ENCODE measurements around the gene PIGM.

DNA sequence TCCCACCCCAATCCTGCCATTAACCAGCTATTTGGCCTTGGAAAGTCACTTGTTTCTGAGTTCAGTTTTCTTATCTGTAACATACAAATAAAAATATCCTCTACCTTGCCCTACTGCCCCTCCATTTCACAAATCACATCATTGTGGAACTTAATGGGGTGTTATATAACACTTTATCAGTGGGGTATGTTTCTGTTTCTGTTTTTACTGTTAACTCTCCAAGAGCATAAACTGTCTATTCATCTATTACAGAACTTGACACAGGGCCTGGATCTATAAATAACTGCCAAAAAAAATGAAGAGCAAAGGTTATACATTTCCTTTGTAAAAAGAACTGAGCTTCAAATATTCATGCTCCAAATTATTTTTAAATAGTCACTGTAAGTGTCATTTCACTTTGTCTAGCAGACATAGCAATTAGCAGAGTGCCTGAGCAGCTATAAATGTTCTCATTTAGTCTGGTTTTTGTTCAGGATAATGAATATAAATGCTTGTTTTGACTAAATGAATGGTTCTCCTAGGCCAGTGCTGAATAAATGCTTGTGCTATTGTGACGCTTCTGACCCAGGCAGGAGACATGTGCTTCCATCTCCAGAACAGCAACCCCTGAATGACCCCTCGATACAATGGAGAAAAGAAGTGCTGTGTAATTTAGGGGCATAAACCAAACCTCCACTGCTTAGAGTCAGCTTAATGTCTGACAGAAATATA, 7.4 kb downstream of the PIGM start:
- no peak for TF ChIP-seq GATA2 (IDR thresholded peaks at IDR 0.05; ENCODE audit: low read depth, low read length)
- no peak for TF ChIP-seq GATA3 (IDR thresholded peaks at IDR 0.05; ENCODE audit: low read depth, low read length)

Measured in SH-SY5Y (cell line).